ENCODE measurements around the gene F7. TPM values are rescaled to one million over a fixed set of nuclear protein-coding genes. Genes with fewer than 3 reads are reported as not detected.

Gene F7
- total and polyA plus RNA-seq, 2 experiments from 2014 or later = not detected

DNA sequence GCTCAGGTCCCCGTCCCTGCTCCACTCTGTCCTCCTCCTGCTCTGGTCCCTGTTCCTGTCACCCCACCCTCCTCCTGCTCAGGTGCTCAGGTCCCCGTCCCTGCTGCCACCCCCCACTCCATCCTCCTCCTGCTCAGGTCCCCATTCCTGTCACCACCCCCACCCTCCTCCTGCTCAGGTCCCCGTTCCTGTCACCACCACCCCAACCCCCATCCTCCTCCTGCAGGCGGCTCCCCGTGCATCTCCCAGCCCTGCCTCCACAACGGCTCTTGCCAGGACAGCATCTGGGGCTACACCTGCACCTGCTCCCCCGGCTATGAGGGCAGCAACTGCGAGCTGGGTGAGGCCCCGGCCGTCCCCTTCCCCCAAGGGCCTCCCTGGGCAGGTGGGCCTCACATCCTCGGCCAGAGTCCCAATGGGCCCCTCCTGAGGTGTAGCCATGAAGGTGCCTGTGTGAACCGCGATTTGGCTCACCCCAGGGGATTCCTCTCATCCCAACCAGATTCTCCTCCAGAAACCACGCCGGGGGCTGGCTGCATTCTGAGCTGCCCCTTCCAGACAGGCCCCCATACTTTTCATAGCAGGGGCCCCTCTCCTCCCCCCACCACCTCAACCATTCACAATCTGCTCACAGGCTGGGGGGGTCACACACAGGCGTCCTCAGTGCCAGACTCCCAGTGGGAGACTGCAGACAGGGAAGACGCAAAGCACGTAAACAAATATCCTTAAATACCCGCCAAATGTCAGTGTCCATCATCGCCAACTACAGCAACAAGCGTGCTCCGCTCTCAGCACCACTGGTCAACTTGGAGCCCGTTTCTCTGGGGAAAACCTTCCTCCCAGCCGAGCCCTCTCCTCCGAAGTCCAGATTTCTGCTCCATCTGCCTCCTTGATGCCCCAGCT, 57.4 kb downstream of the F7 start:
- Histone ChIP-seq H3K27me3 (replicated peaks; ENCODE audit: insufficient read depth) (no peaks in the 10 kb centered on the region; the same call in none of the 2 replicates), H3K9me3 (ENCODE audit: low read depth) (no peaks in the 10 kb centered on the region), H4K20me1 (ENCODE audit: insufficient read depth) (no peaks in the 10 kb centered on the region), H3K4me1 (ENCODE audit: insufficient read depth) (no peaks in the 10 kb centered on the region), H3K27ac (no peak overlapping the region), H3K9me2 (ENCODE audit: insufficient read depth) (no peaks in the 10 kb centered on the region), H3K4me2 (ENCODE audit: unreplicated experiment) (no peak overlapping the region), H2AFZ (no peak overlapping the region), H3K4me3 (no peak overlapping the region), H3K79me2 (ENCODE audit: insufficient read depth) (no peaks in the 10 kb centered on the region), H3F3A (ENCODE audit: insufficient read depth) (no peaks in the 10 kb centered on the region), H3K36me3 (ENCODE audit: low read depth) (no peaks in the 10 kb centered on the region), H3K9ac (no peak overlapping the region)
- no peak for DNase-seq
- WGBS, 2 experiments (ENCODE audit: low coverage in 1 of 2, low lambda C conversion rate in 2 of 2, missing lambda C conversion rate in 2 of 2) = 26 to 28% methylated on average over 20 to 25 of the region's 25 CpGs
- TF ChIP-seq EZH2phosphoT487 (IDR thresholded peaks at IDR 0.05; ENCODE audit: insufficient read depth, low read depth) = no peak
- TF ChIP-seq EZH2 (IDR thresholded peaks at IDR 0.05; ENCODE audit: insufficient read depth, poor library complexity, severe bottlenecking) = no peak
- in situ Hi-C loops (cut with MboI) = no loop called here

DNA sequence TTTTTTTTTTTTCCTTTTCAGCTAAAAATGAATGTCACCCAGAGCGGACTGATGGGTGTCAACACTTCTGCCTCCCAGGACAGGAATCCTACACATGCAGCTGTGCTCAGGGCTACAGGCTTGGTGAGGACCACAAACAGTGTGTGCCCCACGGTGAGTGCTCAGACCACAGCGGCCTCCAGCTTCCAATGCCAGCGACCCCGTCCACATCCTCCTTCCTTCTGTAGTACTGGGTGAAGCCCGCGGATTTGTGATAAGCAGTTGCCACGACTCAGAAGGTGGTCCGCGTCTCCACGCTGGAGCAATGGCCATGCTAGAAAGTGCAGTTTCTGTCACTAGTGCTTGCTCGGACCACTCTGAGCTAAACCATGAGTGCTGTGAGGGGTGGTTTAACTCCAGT, 58.9 kb downstream of the F7 start:
- no peak for DNase-seq
- in situ Hi-C loops (cut with MboI) = no loop called here

DNA sequence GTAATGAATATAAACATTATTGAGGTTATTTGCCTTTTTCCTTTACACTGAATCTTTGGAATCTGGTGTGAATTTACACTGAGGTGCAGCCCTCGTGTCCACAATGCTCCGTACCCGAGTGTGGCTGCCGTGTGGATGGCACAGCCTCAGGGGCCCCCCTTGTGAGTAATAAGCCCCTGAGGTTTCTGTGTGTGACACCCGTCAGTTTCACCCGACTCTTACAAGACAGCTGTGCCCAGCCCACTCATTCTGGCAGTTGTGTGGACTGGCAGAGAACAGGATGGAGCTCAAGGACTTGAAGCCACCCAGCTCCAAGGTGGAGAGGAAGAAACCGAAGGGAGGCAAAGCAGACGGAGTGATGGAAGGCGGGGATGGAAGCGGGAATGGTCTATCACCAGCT, 60.7 kb downstream of the F7 start:
- Histone ChIP-seq H3F3A (ENCODE audit: insufficient read depth) (no peaks in the 10 kb centered on the region), H3K4me2 (ENCODE audit: unreplicated experiment) (no peak overlapping the region), H3K9me2 (ENCODE audit: insufficient read depth) (no peaks in the 10 kb centered on the region), H3K9ac (no peak overlapping the region), H3K79me2 (ENCODE audit: insufficient read depth) (no peaks in the 10 kb centered on the region), H3K27me3 (replicated peaks; ENCODE audit: insufficient read depth) (no peaks in the 10 kb centered on the region; the same call in 1 of the 2 replicates), H4K20me1 (ENCODE audit: insufficient read depth) (no peaks in the 10 kb centered on the region), H3K27ac (no peak overlapping the region), H3K4me3 (no peak overlapping the region), H3K9me3 (ENCODE audit: low read depth) (no peaks in the 10 kb centered on the region), H3K4me1 (ENCODE audit: insufficient read depth) (no peaks in the 10 kb centered on the region), H3K36me3 (ENCODE audit: low read depth) (peaks cover 8% of the 10 kb centered on the region; the same call in 1 of the 2 replicates), H2AFZ (no peak overlapping the region)
- in situ Hi-C loops (cut with MboI) = no loop called here
- TF ChIP-seq EZH2 (IDR thresholded peaks at IDR 0.05; ENCODE audit: insufficient read depth, poor library complexity, severe bottlenecking) = no peak
- no peak for TF ChIP-seq EZH2phosphoT487 (IDR thresholded peaks at IDR 0.05; ENCODE audit: insufficient read depth, low read depth)
- 87 to 93% methylated on average over 10 of the region's 10 CpGs for WGBS, 2 experiments (ENCODE audit: low coverage in 1 of 2, low lambda C conversion rate in 2 of 2, missing lambda C conversion rate in 2 of 2)
- DNase-seq = no peak

More for the DNA sequence above, 58.9 kb downstream of the F7 start:
- no peak for TF ChIP-seq EZH2 (IDR thresholded peaks at IDR 0.05; ENCODE audit: insufficient read depth, poor library complexity, severe bottlenecking)
- no peak for TF ChIP-seq EZH2phosphoT487 (IDR thresholded peaks at IDR 0.05; ENCODE audit: insufficient read depth, low read depth)
- no peaks in the 10 kb centered on the region for H3K9me3 ChIP-seq (ENCODE audit: low read depth)
- no peaks in the 10 kb centered on the region for H3F3A ChIP-seq (ENCODE audit: insufficient read depth)
- no peaks in the 10 kb centered on the region for H3K79me2 ChIP-seq (ENCODE audit: insufficient read depth)
- no peak overlapping the region for H3K4me2 ChIP-seq (ENCODE audit: unreplicated experiment)
- H3K27ac ChIP-seq = no peak overlapping the region
- H3K36me3 ChIP-seq (ENCODE audit: low read depth) = 0 out of 2 replicates have a peak, but pooled peaks cover 4% of the 10 kb centered on the region
- H3K9me2 ChIP-seq (ENCODE audit: insufficient read depth) = no peaks in the 10 kb centered on the region
- no peak overlapping the region for H2AFZ ChIP-seq
- no peak overlapping the region for H3K9ac ChIP-seq
- 85 to 88% methylated on average over 12 of the region's 12 CpGs for WGBS, 2 experiments (ENCODE audit: low coverage in 1 of 2, low lambda C conversion rate in 2 of 2, missing lambda C conversion rate in 2 of 2)
- H4K20me1 ChIP-seq (ENCODE audit: insufficient read depth) = no peaks in the 10 kb centered on the region
- no peaks in the 10 kb centered on the region; the same call in none of the 2 replicates for H3K27me3 ChIP-seq (replicated peaks; ENCODE audit: insufficient read depth)
- H3K4me1 ChIP-seq (ENCODE audit: insufficient read depth) = no peaks in the 10 kb centered on the region
- H3K4me3 ChIP-seq = no peak overlapping the region

DNA sequence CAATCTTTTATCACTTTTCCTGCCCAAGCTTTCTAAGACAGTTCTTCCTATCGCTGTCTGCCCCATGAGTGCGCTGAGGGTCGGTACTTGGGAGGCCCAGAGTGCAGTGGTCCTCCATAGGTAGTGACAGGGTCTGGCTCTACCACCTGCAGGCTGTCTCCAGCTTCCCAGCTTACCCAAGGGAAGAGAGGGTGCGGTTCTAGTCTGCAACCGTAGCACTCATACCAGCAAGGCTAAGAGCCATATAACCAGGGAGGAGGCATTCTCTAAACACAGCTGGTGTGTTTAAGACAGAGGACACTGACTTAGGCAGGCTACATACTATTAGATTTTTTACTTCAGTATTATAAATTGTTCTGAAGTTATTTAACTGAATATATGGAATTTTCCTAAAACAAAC, 61.1 kb downstream of the F7 start:
- peaks cover 8% of the 10 kb centered on the region; the same call in 1 of the 2 replicates for H3K36me3 ChIP-seq (ENCODE audit: low read depth)
- no peaks in the 10 kb centered on the region for H3K4me1 ChIP-seq (ENCODE audit: insufficient read depth)
- H3K4me3 ChIP-seq = no peak overlapping the region
- DNase-seq = no peak
- H3K9me3 ChIP-seq (ENCODE audit: low read depth) = no peaks in the 10 kb centered on the region
- no peak overlapping the region for H3K27ac ChIP-seq
- H3K4me2 ChIP-seq (ENCODE audit: unreplicated experiment) = no peak overlapping the region
- no peak overlapping the region for H2AFZ ChIP-seq
- no peaks in the 10 kb centered on the region for H3F3A ChIP-seq (ENCODE audit: insufficient read depth)
- H3K9me2 ChIP-seq (ENCODE audit: insufficient read depth) = no peaks in the 10 kb centered on the region
- no peaks in the 10 kb centered on the region for H3K79me2 ChIP-seq (ENCODE audit: insufficient read depth)
- TF ChIP-seq EZH2phosphoT487 (IDR thresholded peaks at IDR 0.05; ENCODE audit: insufficient read depth, low read depth) = no peak
- no peak for TF ChIP-seq EZH2 (IDR thresholded peaks at IDR 0.05; ENCODE audit: insufficient read depth, poor library complexity, severe bottlenecking)
- H3K27me3 ChIP-seq (replicated peaks; ENCODE audit: insufficient read depth) = no peaks in the 10 kb centered on the region; the same call in 1 of the 2 replicates
- 81 to 86% methylated on average over 5 of the region's 5 CpGs for WGBS, 2 experiments (ENCODE audit: low coverage in 1 of 2, low lambda C conversion rate in 2 of 2, missing lambda C conversion rate in 2 of 2)
- H3K9ac ChIP-seq = no peak overlapping the region
- H4K20me1 ChIP-seq (ENCODE audit: insufficient read depth) = no peaks in the 10 kb centered on the region
- in situ Hi-C loops (cut with MboI) = no loop called here
